GM21515 (cell line): ENCODE results near the gene PDSS2.

Source experiments
- ATAC-seq: cut with Tn5 transposase; IDR thresholded peaks from one replicate; pipeline ENCODE4 v1.9.1; 2021; ENCODE audit not compliant: unreplicated experiment

The PDSS2 gene, protein sequence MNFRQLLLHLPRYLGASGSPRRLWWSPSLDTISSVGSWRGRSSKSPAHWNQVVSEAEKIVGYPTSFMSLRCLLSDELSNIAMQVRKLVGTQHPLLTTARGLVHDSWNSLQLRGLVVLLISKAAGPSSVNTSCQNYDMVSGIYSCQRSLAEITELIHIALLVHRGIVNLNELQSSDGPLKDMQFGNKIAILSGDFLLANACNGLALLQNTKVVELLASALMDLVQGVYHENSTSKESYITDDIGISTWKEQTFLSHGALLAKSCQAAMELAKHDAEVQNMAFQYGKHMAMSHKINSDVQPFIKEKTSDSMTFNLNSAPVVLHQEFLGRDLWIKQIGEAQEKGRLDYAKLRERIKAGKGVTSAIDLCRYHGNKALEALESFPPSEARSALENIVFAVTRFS

DNA sequence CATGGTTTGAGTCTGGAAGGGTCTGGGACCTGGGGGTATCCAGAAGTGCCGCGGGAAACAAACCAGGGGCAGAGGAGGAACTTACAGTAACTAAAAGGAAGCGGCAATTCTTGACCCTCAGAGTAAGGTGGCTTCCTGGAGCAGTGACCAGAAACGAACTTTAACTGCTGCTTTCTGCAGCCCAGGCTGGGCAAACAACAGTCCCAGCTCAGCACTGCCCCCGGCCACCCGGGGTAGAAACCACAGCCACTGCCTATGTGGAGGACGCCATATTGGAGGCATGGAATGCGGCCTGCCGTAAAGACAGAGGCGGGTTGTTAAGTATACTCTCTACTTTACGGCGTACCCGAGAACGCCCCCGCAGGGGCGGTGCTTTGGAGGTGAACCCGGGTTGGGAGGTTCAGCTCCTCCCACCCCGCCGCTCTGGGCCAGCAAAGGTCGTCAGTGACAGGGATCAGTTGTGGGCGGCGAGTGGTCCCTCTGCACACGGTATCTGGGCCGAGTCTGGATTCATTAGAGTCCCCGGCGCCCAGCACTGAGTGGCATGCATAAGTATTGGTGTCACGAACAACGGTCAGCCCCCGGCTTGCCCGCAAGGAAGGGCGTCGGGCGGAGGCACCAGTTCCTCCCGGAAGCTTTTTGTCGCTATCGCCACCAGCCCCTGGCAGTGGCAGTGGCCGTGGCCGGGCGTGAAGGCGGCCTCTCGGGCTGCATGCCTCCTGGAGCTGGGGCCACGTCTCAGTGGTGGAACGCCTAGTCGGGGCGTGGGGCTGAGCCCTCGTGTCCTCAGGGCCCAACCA lies at the start of gene PDSS2:
Gene PDSS2 (minus strand): TSS at position 282 of the 800 bp plus-strand sequence. CDS start 279 bp downstream, at position 3.
- peak; percentile 95 for ATAC-seq

DNA sequence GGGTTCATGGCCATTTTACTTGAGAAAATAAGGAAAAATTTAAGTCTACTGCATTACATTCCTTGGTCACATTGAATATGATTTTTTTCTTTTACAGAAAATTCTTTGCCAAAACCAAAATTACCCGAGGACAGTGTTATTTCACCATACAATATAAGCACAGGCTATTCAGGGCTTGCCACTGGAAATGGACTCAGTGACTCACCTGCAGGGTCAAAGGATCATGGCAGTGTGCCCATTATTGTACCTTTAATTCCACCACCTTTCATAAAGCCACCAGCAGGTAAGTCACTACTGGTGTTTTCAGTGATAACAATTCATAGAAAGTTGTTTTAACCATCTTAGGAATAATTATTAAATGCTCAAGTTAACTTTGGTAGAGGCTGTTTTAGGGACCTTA lies 46.8 kb upstream of the PDSS2 start:
- ATAC-seq = no peak

GRCh38 chr6:107504270-107505026 lies 45.1 kb upstream of the PDSS2 start:
- no peak for ATAC-seq

- ATAC-seq = no peak
Observed at GRCh38 chr6:107496892-107497684, 37.7 kb upstream of the PDSS2 start.

DNA sequence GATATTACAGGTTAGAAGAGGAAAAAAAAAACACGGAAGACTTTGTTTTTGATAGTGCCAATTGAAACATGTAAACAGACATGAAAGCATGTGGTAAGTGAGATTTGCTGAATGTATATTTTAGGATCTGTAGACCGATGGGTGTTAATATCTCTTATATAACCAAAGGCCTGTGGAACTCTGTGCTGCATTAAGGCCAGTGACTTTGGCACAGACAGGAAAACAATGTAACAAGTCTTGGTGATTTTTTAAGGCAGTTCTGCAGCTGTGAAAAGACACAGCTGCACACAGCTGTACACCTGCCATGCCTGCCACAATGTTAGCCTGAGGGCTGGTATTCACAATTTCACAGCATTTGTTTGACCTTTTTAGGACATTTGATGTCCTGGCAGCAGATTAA lies 36.6 kb upstream of the PDSS2 start:
- ATAC-seq = no peak

- no peak for ATAC-seq
Observed at GRCh38 chr6:107495196-107495643, 35.9 kb upstream of the PDSS2 start.

- no peak for ATAC-seq
Observed at GRCh38 chr6:107493158-107494057, 34.0 kb upstream of the PDSS2 start.

- no peak for ATAC-seq
Observed at GRCh38 chr6:107491760-107492660, 32.6 kb upstream of the PDSS2 start.

DNA sequence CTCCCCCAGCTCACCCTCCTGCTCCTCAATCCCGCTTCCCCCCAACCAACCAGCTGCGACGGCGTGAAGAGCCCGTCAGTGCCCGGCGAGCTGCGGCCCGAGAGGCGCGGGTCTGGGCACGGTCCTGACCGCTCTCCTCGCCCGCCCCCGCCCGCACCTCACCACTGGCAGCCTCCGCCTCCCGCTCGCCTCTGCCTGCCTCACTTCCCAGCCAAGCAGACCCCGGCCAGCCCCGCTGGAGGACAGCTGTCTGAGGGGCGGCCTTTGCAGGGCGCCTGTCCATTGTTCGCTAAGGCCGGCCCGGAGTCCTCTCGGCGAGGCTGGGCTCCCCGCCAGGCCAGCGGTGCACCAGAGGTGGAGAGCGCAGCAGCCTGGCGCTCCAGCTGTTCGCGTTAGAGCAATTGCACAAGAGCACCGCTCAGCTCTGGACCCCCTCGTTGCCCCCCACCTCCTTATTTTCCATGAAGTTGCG lies 31.8 kb upstream of the PDSS2 start:
- no peak for ATAC-seq

- no peak for ATAC-seq
Observed at GRCh38 chr6:107490566-107491137, 31.3 kb upstream of the PDSS2 start.

DNA sequence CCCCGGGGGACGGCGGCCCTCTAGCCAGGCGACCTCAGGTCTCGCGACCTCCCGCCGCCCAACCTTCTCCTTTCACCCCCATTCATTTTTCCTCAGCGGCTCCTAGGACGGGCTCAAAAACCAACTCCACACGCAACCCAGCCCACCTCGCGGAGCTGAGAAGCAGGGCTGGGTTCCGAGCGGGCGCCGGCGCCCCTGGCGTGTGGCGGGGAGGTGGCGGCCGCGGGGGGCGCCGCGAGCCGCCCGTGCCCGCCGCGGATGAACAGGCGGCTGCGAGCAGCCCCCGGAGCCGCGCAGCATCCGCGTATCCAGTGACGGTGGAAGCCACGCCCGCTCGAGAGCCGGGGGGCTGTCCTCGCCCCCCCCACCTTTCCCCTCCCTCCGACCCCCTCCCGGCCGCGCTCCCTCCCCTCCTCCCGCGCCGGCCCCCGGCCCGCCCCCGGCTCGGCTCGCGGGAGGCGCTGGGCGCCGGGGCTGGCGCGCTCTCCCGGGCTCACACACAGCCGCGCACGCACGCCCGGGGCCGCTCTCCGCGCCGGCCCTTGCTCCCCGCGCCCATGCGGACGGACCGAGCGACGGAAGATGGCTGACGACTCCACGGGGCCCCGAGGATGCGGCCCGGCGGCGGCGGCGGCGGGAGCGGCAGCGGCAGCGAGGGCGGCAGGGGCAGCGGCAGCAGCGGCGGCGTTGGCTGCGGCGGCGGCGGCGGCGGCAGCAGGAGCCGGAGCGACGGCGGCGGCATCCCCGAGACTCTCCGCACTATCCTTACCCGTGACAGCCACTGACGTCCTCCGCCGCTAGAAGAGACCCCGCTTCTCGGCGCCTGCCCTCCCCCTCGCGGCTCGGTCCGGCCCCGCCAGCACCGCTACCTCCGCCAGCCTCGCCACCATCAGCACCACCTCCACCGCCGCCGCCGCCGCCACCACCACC lies 30.5 kb upstream of the PDSS2 start, which contains the start of gene SOBP:
Gene SOBP (plus strand): TSS at position 482 of the 930 bp plus-strand sequence. CDS start 500 bp downstream, outside the sequence.
- ATAC-seq = no peak

GRCh38 chr6:107488875-107489635 lies 29.7 kb upstream of the PDSS2 start:
- ATAC-seq = no peak

DNA sequence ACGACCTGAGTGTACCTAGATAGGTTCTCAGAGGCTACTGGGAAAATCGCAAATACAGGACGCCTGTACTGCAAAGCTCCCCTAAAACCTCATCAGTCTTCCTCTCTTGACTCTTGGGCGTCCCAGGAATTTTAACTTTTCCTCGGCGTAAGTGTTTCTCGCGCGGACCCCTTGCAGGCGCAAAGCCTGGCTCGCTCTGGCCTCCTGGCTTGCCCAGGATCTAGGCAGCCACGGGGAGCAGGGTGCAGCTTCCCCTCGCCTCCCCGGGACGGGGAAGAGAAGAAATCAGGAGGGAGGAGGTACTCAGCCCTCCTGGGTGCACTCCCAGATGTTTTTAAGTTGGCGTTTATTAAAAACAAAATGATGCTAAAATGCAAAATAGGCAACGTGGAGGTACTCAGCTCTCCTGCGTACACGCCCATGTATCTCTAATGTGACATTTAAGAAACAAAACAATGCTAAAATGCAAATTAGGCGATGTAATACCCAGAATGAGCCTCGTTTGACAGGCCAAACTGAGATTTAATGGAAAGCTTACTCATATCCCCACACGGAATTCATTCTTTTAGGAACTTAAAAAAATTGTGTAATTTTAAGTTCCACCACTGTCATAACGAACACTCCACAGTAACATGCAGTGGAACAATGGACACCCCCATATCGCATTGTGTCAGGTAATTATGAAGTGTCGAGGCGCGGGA lies 29.0 kb upstream of the PDSS2 start:
- ATAC-seq = no peak

DNA sequence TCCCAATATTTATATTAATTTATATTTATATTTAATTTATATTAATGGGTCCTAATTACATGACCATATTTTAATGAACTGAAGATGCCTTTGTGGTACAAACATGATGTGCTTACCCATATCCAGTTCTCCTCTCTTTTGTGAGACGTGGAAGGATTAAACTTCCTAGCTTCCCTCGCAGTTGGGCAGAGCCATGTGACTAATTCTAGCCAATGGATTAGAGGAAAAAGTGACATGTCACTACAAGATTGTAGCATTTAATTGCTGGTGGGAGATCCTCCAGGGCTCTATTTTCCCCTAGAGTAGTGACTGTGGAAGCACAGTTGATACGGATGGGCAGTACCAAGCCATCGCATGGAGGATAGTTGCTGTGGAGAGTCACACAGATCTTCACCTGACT lies 25.8 kb upstream of the PDSS2 start:
- ATAC-seq = no peak

- ATAC-seq = no peak
Observed at GRCh38 chr6:107479089-107479690, 19.8 kb upstream of the PDSS2 start.
